Lung (tissue), 11 donors: ENCODE measurements around the gene TARP.

ENCODE experiments used
- ATAC-seq: fragments of 200-7000 bp; cut with Tn5 transposase; one replicate; pipeline ENCODE4 v1.9.1; 2020; ENCODE audit warnings: moderate number of reproducible peaks; ENCODE audit not compliant: insufficient read depth, low FRiP score
- DNase-seq, 3 donors: peaks; one replicate each; pipeline ENCODE4 v3.0.0-alpha.2; 2013 to 2017
- H3K27ac ChIP-seq, 2 donors: one replicate each; pipeline ENCODE4 v1.5.1; 2013; ENCODE audit warnings: mild to moderate bottlenecking in 2 of 2, moderate library complexity in 2 of 2, control low read depth in 1 of 2, inconsistent platforms in 1 of 2, low read depth in 1 of 2, low read length in 1 of 2
- H3K27me3 ChIP-seq, 3 donors: one replicate each; pipeline ENCODE4 v1.5.1; 2013; ENCODE audit warnings: low read length in 2 of 3; ENCODE audit not compliant: control insufficient read depth in 3 of 3, insufficient read depth in 3 of 3
- H3K36me3 ChIP-seq, 4 donors: one replicate each; pipeline ENCODE4 v1.5.1; 2013; ENCODE audit warnings: low read length in 4 of 4, mild to moderate bottlenecking in 1 of 4, moderate library complexity in 1 of 4; ENCODE audit not compliant: control insufficient read depth in 4 of 4, insufficient read depth in 4 of 4
- H3K4me1 ChIP-seq, 5 donors: one replicate each; pipeline ENCODE4 v1.5.1; 2013; ENCODE audit warnings: low read length in 5 of 5, mild to moderate bottlenecking in 2 of 5, moderate library complexity in 1 of 5; ENCODE audit not compliant: control insufficient read depth in 5 of 5, insufficient read depth in 5 of 5
- H3K4me3 ChIP-seq: one replicate; pipeline ENCODE4 v1.5.1; 2013; ENCODE audit warnings: mild to moderate bottlenecking, control low read depth, moderate library complexity
- H3K9ac ChIP-seq, 2 donors: one replicate each; pipeline ENCODE4 v1.5.1; 2013; ENCODE audit warnings: low read length in 2 of 2, control low read depth in 1 of 2; ENCODE audit not compliant: insufficient read depth in 1 of 2
- H3K9me3 ChIP-seq, 4 donors: one replicate each; pipeline ENCODE4 v1.5.1; 2013; ENCODE audit warnings: low read length in 3 of 4, mild to moderate bottlenecking in 1 of 4, moderate library complexity in 1 of 4; ENCODE audit not compliant: control insufficient read depth in 4 of 4, insufficient read depth in 3 of 4
- WGBS, 2 donors: extraction: QIAGEN DNeasy Blood & Tissue Kit; methylation state at CpG; one replicate each; pipeline ENCODE4 v1.1.7; 2013; 5-methylcytosine and 5-hydroxymethylcytosine counted together
- TF ChIP-seq, protein P1 (sequence below): IDR thresholded peaks from 2 replicates; pipeline ENCODE4 v1.5.1; 2012; ENCODE audit warnings: mild to moderate bottlenecking; ENCODE audit errors: control extremely low read depth, extremely low read depth
- donor health status: control.
- donor health status: control.
- donor health status: Bipolar disorder and iron deficiency.
- donor health status: healthy.
- donor health status: DM: yes; HTN: yes; CAD: no.

The TARP gene

DNA sequence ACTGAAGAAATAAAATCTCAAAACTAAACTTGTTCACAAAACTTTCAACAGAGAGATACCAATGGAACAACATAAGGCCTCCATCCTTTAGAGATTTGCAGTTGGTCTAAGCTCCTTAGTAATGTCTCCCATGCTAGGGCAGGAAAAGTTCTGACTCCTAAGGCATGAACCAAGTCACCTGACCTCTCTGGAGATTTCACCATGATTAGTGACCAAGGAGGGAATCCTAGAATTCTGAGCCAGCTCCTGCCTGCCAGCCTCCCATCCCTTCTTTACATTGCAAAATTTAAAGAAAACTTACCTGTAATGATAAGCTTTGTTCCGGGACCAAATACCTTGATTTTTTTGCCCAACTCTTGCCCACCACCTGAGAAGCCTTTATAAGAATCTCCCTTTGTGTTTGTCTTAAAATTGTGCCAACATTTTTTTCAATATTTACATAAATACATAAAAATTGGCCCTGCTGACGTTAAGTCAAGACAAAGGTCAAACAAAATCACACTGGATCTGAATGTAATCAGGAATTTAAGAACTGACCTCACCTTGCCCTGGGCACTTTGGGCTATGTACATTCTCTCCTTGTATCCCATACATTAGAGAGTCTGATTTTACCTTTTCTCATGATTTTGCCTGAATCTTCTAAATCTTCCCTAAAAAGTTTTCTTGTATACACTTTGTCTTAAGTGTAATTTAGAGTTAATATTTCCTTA lies at the start of gene TARP:
Gene TARP (minus strand): TSS at position 351 of the 710 bp plus-strand sequence.
- Histone ChIP-seq H3K27ac (no peak within 1 kb of the TSS), H3K27me3 (no peaks in the 10 kb centered on the region), H3K4me3 (no peak within 1 kb of the TSS), H3K9me3 (no peaks in the 10 kb centered on the region), H3K4me1 (no peaks in the 10 kb centered on the region), H3K9ac (no peak within 1 kb of the TSS), H3K36me3 (no peaks in the 10 kb centered on the region)
- ATAC-seq (no peak), DNase-seq (no peak)
- 58 to 66% methylated on average over 2 of the region's 2 CpGs for WGBS, 2 donors
- TF ChIP-seq, protein P1, sequence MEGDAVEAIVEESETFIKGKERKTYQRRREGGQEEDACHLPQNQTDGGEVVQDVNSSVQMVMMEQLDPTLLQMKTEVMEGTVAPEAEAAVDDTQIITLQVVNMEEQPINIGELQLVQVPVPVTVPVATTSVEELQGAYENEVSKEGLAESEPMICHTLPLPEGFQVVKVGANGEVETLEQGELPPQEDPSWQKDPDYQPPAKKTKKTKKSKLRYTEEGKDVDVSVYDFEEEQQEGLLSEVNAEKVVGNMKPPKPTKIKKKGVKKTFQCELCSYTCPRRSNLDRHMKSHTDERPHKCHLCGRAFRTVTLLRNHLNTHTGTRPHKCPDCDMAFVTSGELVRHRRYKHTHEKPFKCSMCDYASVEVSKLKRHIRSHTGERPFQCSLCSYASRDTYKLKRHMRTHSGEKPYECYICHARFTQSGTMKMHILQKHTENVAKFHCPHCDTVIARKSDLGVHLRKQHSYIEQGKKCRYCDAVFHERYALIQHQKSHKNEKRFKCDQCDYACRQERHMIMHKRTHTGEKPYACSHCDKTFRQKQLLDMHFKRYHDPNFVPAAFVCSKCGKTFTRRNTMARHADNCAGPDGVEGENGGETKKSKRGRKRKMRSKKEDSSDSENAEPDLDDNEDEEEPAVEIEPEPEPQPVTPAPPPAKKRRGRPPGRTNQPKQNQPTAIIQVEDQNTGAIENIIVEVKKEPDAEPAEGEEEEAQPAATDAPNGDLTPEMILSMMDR, result no peak

DNA sequence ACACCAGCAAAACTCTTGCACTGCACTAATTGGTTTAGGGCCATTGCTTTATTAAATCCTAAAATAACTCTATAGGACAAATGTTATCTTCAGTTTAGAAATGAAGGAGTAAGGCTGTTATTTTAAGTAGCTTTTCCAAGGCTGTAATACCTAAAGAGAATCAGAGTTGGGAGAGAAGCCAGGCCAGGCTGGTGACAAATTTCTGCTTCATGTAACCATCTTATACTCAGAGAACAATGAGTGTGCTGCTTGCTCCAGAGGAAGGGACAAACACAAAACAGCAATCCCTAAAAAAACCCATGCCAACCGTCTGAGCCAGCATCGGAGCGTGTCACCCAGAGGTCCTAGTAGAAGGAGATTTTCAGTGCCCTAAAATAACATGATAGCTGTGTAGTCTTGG lies 49.7 kb upstream of the TARP start:
- no peaks in the 10 kb centered on the region for H3K9me3 ChIP-seq
- DNase-seq (no peak), ATAC-seq (no peak)
- no peak overlapping the region for H3K4me3 ChIP-seq
- H3K36me3 ChIP-seq, result no peaks in the 10 kb centered on the region
- WGBS, 2 donors, result 39 to 56% methylated on average over 3 of the region's 3 CpGs
- no peak overlapping the region for H3K9ac ChIP-seq
- H3K27me3 ChIP-seq, result no peaks in the 10 kb centered on the region
- TF ChIP-seq, protein P1, result no peak
- no peaks in the 10 kb centered on the region for H3K4me1 ChIP-seq
- no peak overlapping the region for H3K27ac ChIP-seq

DNA sequence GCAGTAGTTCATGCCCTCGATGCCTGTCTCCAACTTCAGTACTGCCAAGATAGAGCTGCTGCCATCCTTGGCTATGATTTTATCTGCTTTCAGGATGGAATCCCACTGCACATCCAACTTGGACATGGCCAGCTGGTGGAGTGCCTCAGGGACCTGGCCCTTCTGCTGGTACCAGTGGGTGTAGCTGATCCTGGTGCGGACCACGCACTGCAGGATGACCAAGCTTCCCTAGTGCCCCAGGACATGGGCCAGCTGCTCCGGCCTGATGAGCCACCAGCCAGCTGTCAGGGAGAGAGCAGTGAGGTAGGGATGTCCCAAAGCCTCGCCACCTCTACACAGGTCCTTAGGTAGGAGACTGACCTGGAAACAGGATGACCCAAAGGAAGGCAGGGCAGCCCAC lies 49.0 kb upstream of the TARP start:
- DNase-seq, result no peak
- no peaks in the 10 kb centered on the region for H3K9me3 ChIP-seq
- no peak overlapping the region for H3K9ac ChIP-seq
- 76 to 82% methylated on average over 5 of the region's 5 CpGs for WGBS, 2 donors
- H3K27me3 ChIP-seq, result no peaks in the 10 kb centered on the region
- no peaks in the 10 kb centered on the region for H3K36me3 ChIP-seq
- peaks cover 0 to under 1% (median 0%) of the 10 kb centered on the region in 5 donors for H3K4me1 ChIP-seq
- H3K4me3 ChIP-seq, result no peak overlapping the region
- TF ChIP-seq, protein P1, result no peak
- no peak overlapping the region for H3K27ac ChIP-seq
- ATAC-seq, result no peak

DNA sequence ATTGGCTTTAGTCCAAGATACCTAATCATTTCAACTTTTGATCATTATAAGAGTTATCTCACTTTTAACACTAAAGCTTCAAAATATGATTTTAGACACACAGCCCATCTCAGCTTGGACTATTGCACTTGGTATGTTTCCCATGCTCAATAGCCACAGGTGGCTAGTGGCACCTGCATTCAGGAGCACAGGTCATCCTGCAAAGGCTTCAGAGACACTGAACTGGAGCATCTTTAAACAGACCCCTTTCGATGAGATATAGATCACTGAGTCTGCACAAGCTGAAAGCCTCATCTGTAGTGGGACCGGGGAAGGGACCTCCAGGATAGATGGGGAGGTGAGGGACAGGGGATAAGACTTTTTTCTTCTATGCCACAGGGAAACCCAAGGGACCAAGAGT lies 48.5 kb upstream of the TARP start:
- Histone ChIP-seq H3K9me3 (no peaks in the 10 kb centered on the region), H3K27ac (no peak overlapping the region), H3K4me3 (no peak overlapping the region), H3K36me3 (no peaks in the 10 kb centered on the region), H3K4me1 (peaks cover 0 to 3% (median 0%) of the 10 kb centered on the region in 5 donors), H3K27me3 (no peaks in the 10 kb centered on the region), H3K9ac (no peak overlapping the region)
- 95 to 100% methylated on average over 2 of the region's 2 CpGs for WGBS, 2 donors
- DNase-seq, result no peak
- TF ChIP-seq, protein P1, result no peak
- no peak for ATAC-seq
